ENCODE data around the gene SCRN2.

- no peak for TF ChIP-seq CTCF (IDR thresholded peaks at IDR 0.05)
- TF ChIP-seq POLR2A (IDR thresholded peaks at IDR 0.05), result no peak
Observed at GRCh38 chr17:47853616-47854015, 12.5 kb upstream of the SCRN2 start.
